DND-41 (cell line): ENCODE results near the gene ZNF845.
"Not testable (repeated sequence)": the region's sequence is repeated elsewhere in the genome, so short reads cannot be mapped to it uniquely, and the experiment has no call there.

Source experiments
- ATAC-seq: fragments of 200-7000 bp; cut with Tn5 transposase; 3 replicates; pipeline ENCODE4 v1.9.1; 2021; ENCODE audit warnings: low read depth; ENCODE audit not compliant: insufficient read depth
- DNase-seq: peaks from one replicate; pipeline ENCODE4 v3.0.0-alpha.2; 2020
- H2AFZ ChIP-seq: 2 replicates; pipeline ENCODE4 v1.6.0; 2012; ENCODE audit warnings: low read depth, low read length
- H3K27ac ChIP-seq: 2 replicates; pipeline ENCODE4 v1.5.1; 2012; ENCODE audit warnings: low read length, inconsistent platforms
- H3K27me3 ChIP-seq: fragments of 200-600 bp; sonication (generic); 2 replicates; pipeline ENCODE4 v1.6.0; 2012; ENCODE audit warnings: low read length, mild to moderate bottlenecking, inconsistent platforms; ENCODE audit not compliant: insufficient read depth, poor library complexity
- H3K36me3 ChIP-seq: 2 replicates; pipeline ENCODE4 v1.5.1; 2012; ENCODE audit warnings: low read length, inconsistent platforms; ENCODE audit not compliant: insufficient read depth
- H3K4me1 ChIP-seq: 2 replicates; pipeline ENCODE4 v1.5.1; 2012; ENCODE audit warnings: mild to moderate bottlenecking, low read length; ENCODE audit not compliant: insufficient read depth
- H3K4me2 ChIP-seq: 2 replicates; pipeline ENCODE4 v1.6.0; 2012; ENCODE audit warnings: mild to moderate bottlenecking, moderate library complexity, low read length, inconsistent platforms; ENCODE audit not compliant: insufficient read depth
- H3K4me3 ChIP-seq, 2 experiments: fragments of 200-600 bp in 1 of 2; shearing (Covaris generic) in 1 of 2; 2 replicates each; pipeline ENCODE4 v1.5.1; 2012 to 2016; ENCODE audit warnings: inconsistent platforms in 2 of 2, low read length in 2 of 2, mild to moderate bottlenecking in 2 of 2, low read depth in 1 of 2, moderate library complexity in 1 of 2
- H3K79me2 ChIP-seq: 2 replicates; pipeline ENCODE4 v1.6.0; 2012; ENCODE audit warnings: low read length, inconsistent platforms; ENCODE audit not compliant: insufficient read depth
- H3K9ac ChIP-seq: 2 replicates; pipeline ENCODE4 v1.6.0; 2012; ENCODE audit warnings: low read depth, mild to moderate bottlenecking, inconsistent platforms, low read length, moderate library complexity
- H3K9me3 ChIP-seq: 2 replicates; pipeline ENCODE4 v1.5.1; 2012; ENCODE audit warnings: low read length, moderate library complexity, mild to moderate bottlenecking, inconsistent platforms; ENCODE audit not compliant: insufficient read depth, severe bottlenecking
- H4K20me1 ChIP-seq: 2 replicates; pipeline ENCODE4 v1.6.0; 2012; ENCODE audit warnings: low read length; ENCODE audit not compliant: insufficient read depth
- EZH2 ChIP-seq: IDR thresholded peaks from 3 replicates; pipeline ENCODE4 v1.6.1; 2012; ENCODE audit warnings: borderline replicate concordance, low read depth, mild to moderate bottlenecking, moderate library complexity, low read length, inconsistent platforms; ENCODE audit not compliant: severe bottlenecking
- TF ChIP-seq, protein P1 (sequence below): IDR thresholded peaks from 2 replicates; pipeline ENCODE4 v1.5.1; 2012; ENCODE audit warnings: borderline replicate concordance, low read length, moderate library complexity, mild to moderate bottlenecking; ENCODE audit not compliant: poor library complexity, severe bottlenecking; ENCODE audit errors: extremely low read depth

ZNF845 gene

GRCh38 chr19:53396525-53396868 is 62.9 kb downstream of the ZNF845 start:
- Histone ChIP-seq H3K9me3 (no peaks in the 10 kb centered on the region), H3K4me3 (peak overlapping the region in 1 of 2 experiments; percentile 93; a peak in 2 of 4 replicates), H4K20me1 (no peaks in the 10 kb centered on the region; the same call in 1 of the 2 replicates), H3K9ac (peak overlapping the region; percentile 81; the same call in 1 of the 2 replicates), H3K79me2 (peaks cover 27% of the 10 kb centered on the region), H3K27me3 (no peaks in the 10 kb centered on the region), H3K27ac (no peak overlapping the region), H2AFZ (no peak overlapping the region), H3K4me1 (peaks cover 26% of the 10 kb centered on the region), H3K36me3 (peaks cover 27% of the 10 kb centered on the region), H3K4me2 (peak overlapping the region; percentile 98)
- DNase-seq (no peak), ATAC-seq (no peak)
- TF ChIP-seq, protein P1, sequence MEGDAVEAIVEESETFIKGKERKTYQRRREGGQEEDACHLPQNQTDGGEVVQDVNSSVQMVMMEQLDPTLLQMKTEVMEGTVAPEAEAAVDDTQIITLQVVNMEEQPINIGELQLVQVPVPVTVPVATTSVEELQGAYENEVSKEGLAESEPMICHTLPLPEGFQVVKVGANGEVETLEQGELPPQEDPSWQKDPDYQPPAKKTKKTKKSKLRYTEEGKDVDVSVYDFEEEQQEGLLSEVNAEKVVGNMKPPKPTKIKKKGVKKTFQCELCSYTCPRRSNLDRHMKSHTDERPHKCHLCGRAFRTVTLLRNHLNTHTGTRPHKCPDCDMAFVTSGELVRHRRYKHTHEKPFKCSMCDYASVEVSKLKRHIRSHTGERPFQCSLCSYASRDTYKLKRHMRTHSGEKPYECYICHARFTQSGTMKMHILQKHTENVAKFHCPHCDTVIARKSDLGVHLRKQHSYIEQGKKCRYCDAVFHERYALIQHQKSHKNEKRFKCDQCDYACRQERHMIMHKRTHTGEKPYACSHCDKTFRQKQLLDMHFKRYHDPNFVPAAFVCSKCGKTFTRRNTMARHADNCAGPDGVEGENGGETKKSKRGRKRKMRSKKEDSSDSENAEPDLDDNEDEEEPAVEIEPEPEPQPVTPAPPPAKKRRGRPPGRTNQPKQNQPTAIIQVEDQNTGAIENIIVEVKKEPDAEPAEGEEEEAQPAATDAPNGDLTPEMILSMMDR = no peak
- TF ChIP-seq EZH2 = no peak

DNA sequence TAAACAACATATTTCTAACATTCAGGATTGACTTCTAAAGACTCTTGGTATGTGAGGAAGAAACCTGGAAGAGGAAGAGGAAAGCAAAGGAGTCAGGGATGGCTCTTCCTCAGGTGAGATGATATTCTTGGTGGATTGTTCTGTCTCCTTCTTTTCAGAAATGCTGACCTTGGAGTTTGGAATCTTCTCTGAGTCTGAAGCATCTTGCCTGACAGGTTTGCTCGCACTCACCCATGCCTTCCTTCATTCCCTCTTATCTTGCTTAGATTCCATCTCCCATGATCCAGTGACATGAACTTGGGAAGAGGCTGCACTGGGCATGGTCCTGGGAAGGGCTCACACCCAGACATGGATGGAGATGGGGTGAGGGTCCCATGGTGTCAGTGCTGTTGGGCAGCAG is 64.4 kb downstream of the ZNF845 start:
- peaks cover 34% of the 10 kb centered on the region for H3K36me3 ChIP-seq
- H3K4me3 ChIP-seq, H4K20me1 ChIP-seq, H3K9ac ChIP-seq, H2AFZ ChIP-seq, H3K27ac ChIP-seq, H3K4me2 ChIP-seq, H3K27me3 ChIP-seq, ATAC-seq, DNase-seq, H3K9me3 ChIP-seq: not testable (repeated sequence)
- peaks cover 27% of the 10 kb centered on the region for H3K79me2 ChIP-seq
- H3K4me1 ChIP-seq = peaks cover 26% of the 10 kb centered on the region
